Keratinocyte (primary cell): ENCODE measurements around the gene WNT7A. TPM values are rescaled to one million over a fixed set of nuclear protein-coding genes. Genes with fewer than 3 reads are reported as not detected.

Experiments used
- DNase-seq: peaks from one replicate; pipeline ENCODE4 v3.0.0-alpha.2; 2011; ENCODE audit warnings: low read depth, missing footprints, low spot score
- FAIRE-seq: peaks from 2 replicates; lab custom pipeline; 2011; peaks lifted over from hg19 to GRCh38; lab: Jason Lieb, UNC
- H2AFZ ChIP-seq: 2 replicates; pipeline ENCODE4 v1.6.0; 2012; ENCODE audit warnings: low read length, control low read depth, inconsistent platforms; ENCODE audit not compliant: control insufficient read depth
- H3K27ac ChIP-seq: 2 replicates; pipeline ENCODE4 v1.5.1; 2011; ENCODE audit warnings: low read length; ENCODE audit not compliant: control insufficient read depth, insufficient read depth
- H3K27me3 ChIP-seq: 3 replicates; pipeline ENCODE4 v1.6.0; 2011; ENCODE audit warnings: low read length; ENCODE audit not compliant: control insufficient read depth, insufficient read depth; ENCODE audit errors: extremely low read depth
- H3K36me3 ChIP-seq, 2 experiments: 2 replicates in 1 of 2; 3 replicates in 1 of 2; pipeline ENCODE4 v1.5.1; 2011; ENCODE audit warnings: low read length in 2 of 2, mild to moderate bottlenecking in 1 of 2; ENCODE audit not compliant: control insufficient read depth in 2 of 2, insufficient read depth in 2 of 2; ENCODE audit errors: extremely low read depth in 1 of 2
- H3K4me1 ChIP-seq: 3 replicates; pipeline ENCODE4 v1.5.1; 2011; ENCODE audit warnings: low read length; ENCODE audit not compliant: control insufficient read depth, insufficient read depth; ENCODE audit errors: extremely low read depth
- H3K4me2 ChIP-seq: 3 replicates; pipeline ENCODE4 v1.6.0; 2011; ENCODE audit warnings: low read depth, low read length; ENCODE audit not compliant: control insufficient read depth, insufficient read depth; ENCODE audit errors: extremely low read depth
- H3K4me3 ChIP-seq, 3 experiments: fragments of 200-600 bp in 1 of 3; sonication (generic) in 1 of 3; 2 replicates in 2 of 3; 3 replicates in 1 of 3; pipeline ENCODE4 v1.5.1; 2011 to 2016; ENCODE audit warnings: low read length in 3 of 3, mild to moderate bottlenecking in 3 of 3, control low read depth in 2 of 3, inconsistent platforms in 1 of 3, low read depth in 1 of 3, mixed read lengths in 1 of 3, mixed run types in 1 of 3, moderate library complexity in 1 of 3; ENCODE audit not compliant: control insufficient read depth in 2 of 3, insufficient read depth in 2 of 3; ENCODE audit errors: extremely low read depth in 1 of 3
- H3K79me2 ChIP-seq: 2 replicates; pipeline ENCODE4 v1.6.0; 2012; ENCODE audit warnings: low read length; ENCODE audit not compliant: control insufficient read depth, insufficient read depth
- H3K9ac ChIP-seq: 3 replicates; pipeline ENCODE4 v1.6.0; 2011; ENCODE audit warnings: low read length; ENCODE audit not compliant: control insufficient read depth, insufficient read depth; ENCODE audit errors: extremely low read depth
- H3K9me1 ChIP-seq: 3 replicates; pipeline ENCODE4 v1.6.0; 2011; ENCODE audit warnings: low read length; ENCODE audit not compliant: control insufficient read depth, insufficient read depth; ENCODE audit errors: extremely low read depth
- H3K9me3 ChIP-seq: 2 replicates; pipeline ENCODE4 v1.5.1; 2012; ENCODE audit warnings: low read depth, low read length; ENCODE audit not compliant: control insufficient read depth
- H4K20me1 ChIP-seq: 3 replicates; pipeline ENCODE4 v1.6.0; 2011; ENCODE audit warnings: low read length; ENCODE audit not compliant: control insufficient read depth, insufficient read depth; ENCODE audit errors: extremely low read depth
- CTCF ChIP-seq, 3 experiments: IDR thresholded peaks in 1 of 3; conservative IDR thresholded peaks in 1 of 3; optimal IDR thresholded peaks in 1 of 3; 2 replicates in 2 of 3; 3 replicates in 1 of 3; pipeline versions ENCODE3 to v1.5.1; 2011; ENCODE audit warnings: low read length in 3 of 3, mild to moderate bottlenecking in 3 of 3, moderate library complexity in 2 of 3, control low read depth in 1 of 3, inconsistent platforms in 1 of 3; ENCODE audit not compliant: insufficient read depth in 2 of 3; ENCODE audit errors: extremely low read depth in 1 of 3
- EZH2 ChIP-seq: IDR thresholded peaks from one replicate; pipeline ENCODE4 v1.6.1; 2012; ENCODE audit warnings: inconsistent platforms, mild to moderate bottlenecking, low read length, moderate library complexity
- dilution Hi-C: fragments of 300-500 bp; cut with MboI; formaldehyde crosslinking; loops from one replicate; pipeline ENCODE4 v1.7.0; 2020; ENCODE audit warnings: low sequenced_read_pairs; ENCODE audit not compliant: extremely low pct_ligation_motif_present
- polyA plus RNA-seq, 5 experiments: library from polyadenylated mRNA; depleted of rRNA in 3 of 5; stranded (reverse) in 3 of 5; stranded (forward) in 1 of 5; unstranded in 1 of 5; fragments of >200 nt; gene quantifications; 1 replicate in 1 of 5; 2 replicates in 3 of 5; 3 replicates in 1 of 5; pipeline versions ENCODE4 v1.2.1 to v1.2.3, GENCODE V29; 2011 to 2012; ENCODE audit warnings: missing spikeins in 2 of 5, low read depth in 1 of 5, low replicate concordance in 1 of 5

Gene WNT7A
- polyA plus RNA-seq, 1 donor (not counting 4 experiments of a cell fraction or from before 2014, with no cell fraction given): 20.3 TPM

GRCh38 chr3:13846238-13846637, 33.6 kb downstream of the WNT7A start:
- DNase-seq (no peak), FAIRE-seq (no peak)
- Histone ChIP-seq H3K4me2 (no peak overlapping the region), H3K36me3 (peaks cover 25 to 58% of the 10 kb centered on the region in 2 experiments), H3K27me3 (no peaks in the 10 kb centered on the region), H3K9me3 (no peaks in the 10 kb centered on the region), H3K4me1 (peaks cover 48% of the 10 kb centered on the region), H2AFZ (no peak overlapping the region), H3K27ac (no peak overlapping the region), H3K79me2 (peaks cover 86% of the 10 kb centered on the region), H3K9me1 (no peaks in the 10 kb centered on the region), H3K9ac (no peak overlapping the region), H3K4me3 (no peak overlapping the region), H4K20me1 (no peaks in the 10 kb centered on the region)
- TF ChIP-seq CTCF (optimal IDR thresholded peaks at IDR 0.05 in 1 of 3, IDR thresholded peaks at IDR 0.05 in 1 of 3, conservative IDR thresholded peaks at IDR 0.05 in 1 of 3; ENCODE audit: extremely low read depth in 1 of 3, insufficient read depth in 2 of 3, low read length in 3 of 3): no peak
- dilution Hi-C loops: no loop called here

GRCh38 chr3:13845806-13846205, 34.1 kb downstream of the WNT7A start:
- Histone ChIP-seq H3K9me3 (no peaks in the 10 kb centered on the region), H3K4me3 (no peak overlapping the region), H3K4me1 (peaks cover 48% of the 10 kb centered on the region), H3K4me2 (no peak overlapping the region), H4K20me1 (no peaks in the 10 kb centered on the region), H3K9ac (no peak overlapping the region), H3K27me3 (no peaks in the 10 kb centered on the region), H3K36me3 (peaks cover 25 to 58% of the 10 kb centered on the region in 2 experiments), H2AFZ (no peak overlapping the region), H3K27ac (no peak overlapping the region), H3K79me2 (peaks cover 85% of the 10 kb centered on the region), H3K9me1 (no peaks in the 10 kb centered on the region)
- TF ChIP-seq CTCF (optimal IDR thresholded peaks at IDR 0.05 in 1 of 3, IDR thresholded peaks at IDR 0.05 in 1 of 3, conservative IDR thresholded peaks at IDR 0.05 in 1 of 3; ENCODE audit: extremely low read depth in 1 of 3, insufficient read depth in 2 of 3, low read length in 3 of 3) (no peak), EZH2 (no peak)
- DNase-seq (no peak), FAIRE-seq (no peak)
- dilution Hi-C loops: no loop called here
